HEK293 (cell line): ENCODE measurements around the gene GRB14.

ENCODE experiments used
- CTCF ChIA-PET: fragments of 350-600 bp; formaldehyde crosslinking; extraction: SDS; loops from one replicate; lab custom pipeline; 2021; ENCODE audit warnings: antibody characterized with exemption; lab: Yijun Ruan, JAX
- POLR2A ChIA-PET: fragments of 300-600 bp; formaldehyde crosslinking; extraction: SDS; loops from one replicate; lab custom pipeline; 2020; ENCODE audit warnings: antibody characterized with exemption, inconsistent platforms; lab: Yijun Ruan, JAX
- H3K27ac ChIP-seq: fragments of 200-500 bp; sonication (Bioruptor generic); 2 replicates; pipeline ENCODE4 v1.5.1; 2014; ENCODE audit warnings: low read depth, low read length, control low read depth, inconsistent platforms; ENCODE audit errors: extremely low read depth
- H3K36me3 ChIP-seq, 2 experiments: fragments of 200-500 bp in 1 of 2; sonication (Bioruptor generic) in 1 of 2; 1 replicate in 1 of 2; 2 replicates in 1 of 2; pipeline ENCODE4 v1.5.1; 2014 to 2017; ENCODE audit warnings: inconsistent platforms in 2 of 2, low read length in 2 of 2; ENCODE audit not compliant: control insufficient read depth in 2 of 2, insufficient read depth in 1 of 2
- H3K4me1 ChIP-seq: fragments of 200-500 bp; sonication (Bioruptor generic); 2 replicates; pipeline ENCODE4 v1.5.1; 2014; ENCODE audit warnings: mild to moderate bottlenecking, low read length, inconsistent platforms; ENCODE audit not compliant: control insufficient read depth, insufficient read depth
- H3K4me3 ChIP-seq: 2 replicates; pipeline ENCODE4 v1.5.1; 2011; ENCODE audit warnings: low read depth, mild to moderate bottlenecking, control low read depth, low read length, moderate library complexity
- H3K9me3 ChIP-seq: fragments of 200-500 bp; sonication (Bioruptor generic); 2 replicates; pipeline ENCODE4 v1.5.1; 2014; ENCODE audit warnings: low read depth, low read length, inconsistent platforms; ENCODE audit not compliant: control insufficient read depth, insufficient read depth
- HOXC10 ChIP-seq: sonication (generic); formaldehyde crosslinking; IDR thresholded peaks from 2 replicates; pipeline ENCODE4 v1.8.1; 2023; ENCODE audit warnings: mild to moderate bottlenecking, missing genetic modification reagents
- PRDM1 ChIP-seq: fragments of 450-650 bp; formaldehyde crosslinking; IDR thresholded peaks from 2 replicates; pipeline ENCODE4; 2016; ENCODE audit warnings: missing biosample characterization, missing genetic modification characterization
- TCF7L2 ChIP-seq: IDR thresholded peaks from 2 replicates; pipeline ENCODE4 v1.6.1; 2011; ENCODE audit warnings: low read depth, mild to moderate bottlenecking, inconsistent platforms, low read length, moderate library complexity, borderline replicate concordance
- YY1 ChIP-seq: fragments of 450-650 bp; formaldehyde crosslinking; IDR thresholded peaks from 2 replicates; pipeline ENCODE4 v1.5.1; 2018; ENCODE audit warnings: missing biosample characterization, missing genetic modification characterization
- ZFP3 ChIP-seq: fragments of 450-650 bp; formaldehyde crosslinking; IDR thresholded peaks from 2 replicates; pipeline ENCODE4 v1.5.1; 2016; ENCODE audit warnings: low read depth, missing biosample characterization, missing genetic modification characterization
- ZFP41 ChIP-seq: fragments of 450-650 bp; formaldehyde crosslinking; IDR thresholded peaks from 2 replicates; pipeline ENCODE4 v1.5.1; 2016; ENCODE audit warnings: missing biosample characterization, missing genetic modification characterization, borderline replicate concordance
- ZNF146 ChIP-seq: fragments of 450-650 bp; formaldehyde crosslinking; IDR thresholded peaks from 2 replicates; pipeline ENCODE4 v1.5.1; 2016; ENCODE audit warnings: missing biosample characterization, missing genetic modification characterization
- ZNF335 ChIP-seq: fragments of 450-650 bp; formaldehyde crosslinking; conservative IDR thresholded peaks from 2 replicates; pipeline ENCODE4 v1.5.1; 2016; ENCODE audit warnings: missing biosample characterization, missing genetic modification characterization
- ZNF350 ChIP-seq: fragments of 450-650 bp; formaldehyde crosslinking; IDR thresholded peaks from 2 replicates; pipeline ENCODE4 v1.5.0; 2017; ENCODE audit warnings: missing biosample characterization, mild to moderate bottlenecking, missing genetic modification characterization
- ZNF544 ChIP-seq: fragments of 450-650 bp; formaldehyde crosslinking; IDR thresholded peaks from 2 replicates; pipeline ENCODE4 v1.5.0; 2017; ENCODE audit warnings: missing biosample characterization, missing genetic modification characterization
- ZNF596 ChIP-seq: fragments of 450-650 bp; IDR thresholded peaks from 2 replicates; pipeline ENCODE4 v1.5.0; 2018; ENCODE audit warnings: missing biosample characterization, mild to moderate bottlenecking, missing genetic modification characterization, moderate library complexity
- ZNF629 ChIP-seq: fragments of 450-650 bp; formaldehyde crosslinking; IDR thresholded peaks from 2 replicates; pipeline ENCODE4 v1.5.1; 2017; ENCODE audit warnings: missing biosample characterization, missing genetic modification characterization
- ZNF791 ChIP-seq: fragments of 450-650 bp; formaldehyde crosslinking; IDR thresholded peaks from 2 replicates; pipeline ENCODE4 v1.5.1; 2016; ENCODE audit warnings: missing biosample characterization, missing genetic modification characterization
- ZSCAN16 ChIP-seq: fragments of 450-650 bp; formaldehyde crosslinking; IDR thresholded peaks from 2 replicates; pipeline ENCODE4 v1.5.1; 2016; ENCODE audit warnings: missing biosample characterization, missing genetic modification characterization
- ZXDB ChIP-seq: fragments of 450-650 bp; formaldehyde crosslinking; IDR thresholded peaks from 2 replicates; pipeline ENCODE4 v1.5.1; 2016; ENCODE audit warnings: missing biosample characterization, missing genetic modification characterization
- TF ChIP-seq, protein P1 (sequence below): fragments of 450-650 bp; formaldehyde crosslinking; optimal IDR thresholded peaks from 2 replicates; pipeline ENCODE3; 2016; ENCODE audit warnings: missing biosample characterization, mild to moderate bottlenecking, missing genetic modification characterization
- TF ChIP-seq, protein P2 (sequence below): fragments of 450-650 bp; formaldehyde crosslinking; IDR thresholded peaks from 2 replicates; pipeline ENCODE4 v1.5.1; 2016; ENCODE audit warnings: missing biosample characterization, missing genetic modification characterization
- TF ChIP-seq, protein P3 (sequence below): fragments of 450-650 bp; formaldehyde crosslinking; IDR thresholded peaks from 2 replicates; pipeline ENCODE4 v1.5.1; 2016; ENCODE audit warnings: missing biosample characterization, missing genetic modification characterization

Gene GRB14

GRCh38 chr2:164622338-164623106 lies 1.2 kb upstream of the GRB14 start (continued):
- no peak for TF ChIP-seq ZSCAN16
- no peak for TF ChIP-seq ZNF596 (tag by site-specific recombination)
- no peak for TF ChIP-seq ZNF350

DNA sequence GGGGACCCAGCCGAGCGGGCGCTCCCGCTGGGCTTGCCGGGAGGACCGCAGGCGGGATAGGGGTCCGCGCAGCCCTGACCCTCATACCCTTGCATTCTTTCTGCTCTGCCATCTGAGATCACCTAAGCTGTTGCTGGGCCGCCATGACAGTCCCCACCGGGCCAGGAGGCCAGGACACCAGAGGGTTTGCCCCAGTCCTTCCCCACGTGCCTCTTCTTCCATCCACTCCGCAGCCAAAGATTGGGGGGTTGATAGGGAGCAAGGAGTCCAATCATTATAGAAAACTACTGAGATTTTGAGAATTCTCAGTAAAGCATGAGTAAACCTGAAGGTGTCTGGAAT lies 453 bp upstream of the GRB14 start:
- Histone ChIP-seq H3K27ac (peak overlapping the region; percentile 79; the same call in 1 of the 2 replicates), H3K9me3 (no peaks in the 10 kb centered on the region), H3K4me3 (peak overlapping the region; percentile 66), H3K36me3 (no peaks in the 10 kb centered on the region), H3K4me1 (peaks cover 3% of the 10 kb centered on the region; the same call in 1 of the 2 replicates)
- TF ChIP-seq ZNF335 (tag by site-specific recombination): peak; percentile 62
- no peak for TF ChIP-seq ZNF146 (tag by site-specific recombination)
- TF ChIP-seq ZXDB (tag by site-specific recombination): 0 out of 2 replicates have a peak, but pooled peaks have one; percentile 20
- TF ChIP-seq YY1: 0 out of 2 replicates have a peak, but pooled peaks have one; percentile 43
- TF ChIP-seq, protein P1, sequence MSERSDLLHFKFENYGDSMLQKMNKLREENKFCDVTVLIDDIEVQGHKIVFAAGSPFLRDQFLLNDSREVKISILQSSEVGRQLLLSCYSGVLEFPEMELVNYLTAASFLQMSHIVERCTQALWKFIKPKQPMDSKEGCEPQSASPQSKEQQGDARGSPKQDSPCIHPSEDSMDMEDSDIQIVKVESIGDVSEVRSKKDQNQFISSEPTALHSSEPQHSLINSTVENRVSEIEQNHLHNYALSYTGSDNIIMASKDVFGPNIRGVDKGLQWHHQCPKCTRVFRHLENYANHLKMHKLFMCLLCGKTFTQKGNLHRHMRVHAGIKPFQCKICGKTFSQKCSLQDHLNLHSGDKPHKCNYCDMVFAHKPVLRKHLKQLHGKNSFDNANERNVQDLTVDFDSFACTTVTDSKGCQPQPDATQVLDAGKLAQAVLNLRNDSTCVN (tag by site-specific recombination): peak; percentile 38
- ChIA-PET POLR2A (interaction anchor here (1.6 kb wide), 1 partner anchor 10 kb away, joined by 3 read pairs; no protein-coding TSS in a partner anchor), CTCF (interaction anchor here (0.6 to 2.3 kb wide), 4 partner anchors 13 to 265 kb away, joined by 3 to 9 read pairs (median 4); no protein-coding TSS in a partner anchor)

- TF ChIP-seq PRDM1 (tag by site-specific recombination): no peak
- no peak for TF ChIP-seq TCF7L2
- TF ChIP-seq, protein P2, sequence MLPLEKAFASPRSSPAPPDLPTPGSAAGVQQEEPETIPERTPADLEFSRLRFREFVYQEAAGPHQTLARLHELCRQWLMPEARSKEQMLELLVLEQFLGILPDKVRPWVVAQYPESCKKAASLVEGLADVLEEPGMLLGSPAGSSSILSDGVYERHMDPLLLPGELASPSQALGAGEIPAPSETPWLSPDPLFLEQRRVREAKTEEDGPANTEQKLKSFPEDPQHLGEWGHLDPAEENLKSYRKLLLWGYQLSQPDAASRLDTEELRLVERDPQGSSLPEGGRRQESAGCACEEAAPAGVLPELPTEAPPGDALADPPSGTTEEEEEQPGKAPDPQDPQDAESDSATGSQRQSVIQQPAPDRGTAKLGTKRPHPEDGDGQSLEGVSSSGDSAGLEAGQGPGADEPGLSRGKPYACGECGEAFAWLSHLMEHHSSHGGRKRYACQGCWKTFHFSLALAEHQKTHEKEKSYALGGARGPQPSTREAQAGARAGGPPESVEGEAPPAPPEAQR (tag by site-specific recombination): no peak
- TF ChIP-seq HOXC10 (CRISPR knock-in tag): no peak
- Histone ChIP-seq H3K27ac (no peak overlapping the region), H3K36me3 (no peaks in the 10 kb centered on the region), H3K4me3 (peak overlapping the region; percentile 66), H3K9me3 (no peaks in the 10 kb centered on the region), H3K4me1 (peaks cover 3% of the 10 kb centered on the region; the same call in 1 of the 2 replicates)
- ChIA-PET POLR2A (interaction anchor here (0.8 to 1.6 kb wide), 4 partner anchors 8 to 110 kb away, joined by 3 to 5 read pairs (median 4); no protein-coding TSS in a partner anchor), CTCF (interaction anchor here (0.7 to 2.3 kb wide), 3 partner anchors 13 to 114 kb away, joined by 3 to 9 read pairs (median 4); no protein-coding TSS in a partner anchor)
Measured at GRCh38 chr2:164620457-164620856, 825 bp downstream of the GRB14 start.

- H3K36me3 ChIP-seq: no peaks in the 10 kb centered on the region
- POLR2A ChIA-PET: no interaction called here
- no peak for TF ChIP-seq ZNF791
- no peak for TF ChIP-seq ZNF629 (tag by site-specific recombination)
- no peak for TF ChIP-seq ZFP3
- no peak for TF ChIP-seq ZFP41 (tag by site-specific recombination)
- TF ChIP-seq, protein P3, sequence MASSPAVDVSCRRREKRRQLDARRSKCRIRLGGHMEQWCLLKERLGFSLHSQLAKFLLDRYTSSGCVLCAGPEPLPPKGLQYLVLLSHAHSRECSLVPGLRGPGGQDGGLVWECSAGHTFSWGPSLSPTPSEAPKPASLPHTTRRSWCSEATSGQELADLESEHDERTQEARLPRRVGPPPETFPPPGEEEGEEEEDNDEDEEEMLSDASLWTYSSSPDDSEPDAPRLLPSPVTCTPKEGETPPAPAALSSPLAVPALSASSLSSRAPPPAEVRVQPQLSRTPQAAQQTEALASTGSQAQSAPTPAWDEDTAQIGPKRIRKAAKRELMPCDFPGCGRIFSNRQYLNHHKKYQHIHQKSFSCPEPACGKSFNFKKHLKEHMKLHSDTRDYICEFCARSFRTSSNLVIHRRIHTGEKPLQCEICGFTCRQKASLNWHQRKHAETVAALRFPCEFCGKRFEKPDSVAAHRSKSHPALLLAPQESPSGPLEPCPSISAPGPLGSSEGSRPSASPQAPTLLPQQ: no peak
- TF ChIP-seq ZNF544 (tag by site-specific recombination): no peak
- TF ChIP-seq, all 188 proteins: peak for 0
- CTCF ChIA-PET: no interaction called here
- Histone ChIP-seq H3K27ac (no peak overlapping the region), H3K9me3 (no peaks in the 10 kb centered on the region), H3K4me3 (no peak overlapping the region), H3K4me1 (peaks cover 3% of the 10 kb centered on the region; the same call in 1 of the 2 replicates)
Measured at GRCh38 chr2:164617466-164617865, 3.8 kb downstream of the GRB14 start.
